HCT116 (cell line): ENCODE measurements around the gene CCM2. TPM values are rescaled to one million over a fixed set of nuclear protein-coding genes. Genes with fewer than 3 reads are reported as not detected.

Experiments used
- ATAC-seq: fragments of 200-7000 bp; cut with Tn5 transposase; 2 replicates; pipeline ENCODE4 v1.9.1; 2020; ENCODE audit warnings: mild to moderate bottlenecking, moderate library complexity
- BruUV-seq: library from RNA; stranded (reverse); fragments of 400-500 nt; replicated peaks from 2 replicates; lab custom pipeline; 2021; lab: Mats Ljungman, UMichigan
- CTCF ChIA-PET: fragments of 300-600 bp; sonication (Branson Sonifier 250); formaldehyde crosslinking; loops from one replicate; lab custom pipeline; 2021; ENCODE audit warnings: antibody characterized with exemption; lab: Charles Lee
- POLR2A ChIA-PET: fragments of 300-600, 350-600 bp; sonication (Branson Sonifier 250); formaldehyde crosslinking; loops from one replicate; lab custom pipeline; 2021; ENCODE audit warnings: antibody characterized with exemption; lab: Charles Lee
- RAD21 ChIA-PET, 2 experiments: fragments of 300-600 bp; sonication (Branson Sonifier 250); formaldehyde crosslinking; loops; one replicate each; lab custom pipeline; 2023; ENCODE audit warnings: low total read pairs in 2 of 2; ENCODE audit not compliant: uncharacterized antibody in 2 of 2, unreplicated experiment in 2 of 2, low non-redundant PET in 1 of 2; lab: Charles Lee
- DNase-seq: peaks from one replicate; pipeline ENCODE4 v3.0.0-alpha.2; 2010; ENCODE audit warnings: low read depth, low spot score
- H2AFZ ChIP-seq: fragments of 200-600 bp; shearing (Covaris generic), sonication (generic); 2 replicates; pipeline ENCODE4 v1.6.1; 2017; ENCODE audit warnings: low read depth, mixed run types, mixed read lengths, antibody characterized with exemption, low read length; ENCODE audit not compliant: poor library complexity, severe bottlenecking
- H3K27ac ChIP-seq: 2 replicates; pipeline ENCODE4 v1.5.1; 2012; ENCODE audit warnings: low read depth, low read length
- H3K27me3 ChIP-seq: fragments of 200-600 bp; sonication (generic); 2 replicates; pipeline ENCODE4 v1.6.1; 2016; ENCODE audit warnings: mixed run types, low read length, mixed read lengths; ENCODE audit not compliant: insufficient read depth
- H3K36me3 ChIP-seq, 2 experiments: fragments of 200-500 bp in 1 of 2; fragments of 200-600 bp in 1 of 2; sonication (Bioruptor generic) in 1 of 2; sonication (generic) in 1 of 2; 2 replicates each; pipeline versions ENCODE4 v1.5.1 to v1.6.1; 2014 to 2016; ENCODE audit warnings: low read length in 2 of 2, inconsistent platforms in 1 of 2, mixed read lengths in 1 of 2, mixed run types in 1 of 2; ENCODE audit not compliant: insufficient read depth in 2 of 2, control insufficient read depth in 1 of 2
- H3K4me1 ChIP-seq, 2 experiments: fragments of 200-600 bp in 1 of 2; sonication (generic) in 1 of 2; 2 replicates each; pipeline versions ENCODE4 v1.5.1 to v1.6.1; 2012 to 2017; ENCODE audit warnings: low read length in 2 of 2, inconsistent platforms in 1 of 2, mild to moderate bottlenecking in 1 of 2, mixed read lengths in 1 of 2, mixed run types in 1 of 2, moderate library complexity in 1 of 2; ENCODE audit not compliant: insufficient read depth in 2 of 2, control insufficient read depth in 1 of 2
- H3K4me2 ChIP-seq: fragments of 200-600 bp; sonication (generic); 2 replicates; pipeline ENCODE4 v1.6.1; 2017; ENCODE audit warnings: mixed run types, low read length, mixed read lengths
- H3K4me3 ChIP-seq, 2 experiments: fragments of 200-600 bp in 1 of 2; sonication (generic) in 1 of 2; replicated peaks in 1 of 2; 2 replicates each; pipeline ENCODE4 v1.5.1; 2011 to 2016; ENCODE audit warnings: low read length in 2 of 2, control low read depth in 1 of 2, low read depth in 1 of 2, mild to moderate bottlenecking in 1 of 2, mixed read lengths in 1 of 2, mixed run types in 1 of 2
- H3K79me2 ChIP-seq: fragments of 200-600 bp; sonication (generic); 2 replicates; pipeline ENCODE4 v1.6.1; 2017; ENCODE audit warnings: mild to moderate bottlenecking, mixed run types, low read length, moderate library complexity, mixed read lengths; ENCODE audit not compliant: insufficient read depth
- H3K9ac ChIP-seq: fragments of 200-600 bp; sonication (generic); 2 replicates; pipeline ENCODE4 v1.6.1; 2016; ENCODE audit warnings: low read length, mixed read lengths
- H3K9me2 ChIP-seq: fragments of 200-600 bp; sonication (generic), shearing (Covaris generic); 2 replicates; pipeline ENCODE4 v1.6.1; 2017; ENCODE audit warnings: mixed run types, mild to moderate bottlenecking, moderate library complexity; ENCODE audit not compliant: insufficient read depth
- H3K9me3 ChIP-seq, 2 experiments: fragments of 200-500 bp in 1 of 2; fragments of 200-600 bp in 1 of 2; sonication (Bioruptor generic) in 1 of 2; sonication (generic) in 1 of 2; 2 replicates each; pipeline ENCODE4 v1.6.1; 2014 to 2017; ENCODE audit warnings: low read length in 2 of 2, mixed read lengths in 2 of 2, inconsistent platforms in 1 of 2, low read depth in 1 of 2, mild to moderate bottlenecking in 1 of 2, mixed run types in 1 of 2, moderate library complexity in 1 of 2; ENCODE audit not compliant: control insufficient read depth in 1 of 2, insufficient read depth in 1 of 2
- H4K20me1 ChIP-seq: fragments of 200-600 bp; sonication (generic), shearing (Covaris generic); 2 replicates; pipeline ENCODE4 v1.6.1; 2017; ENCODE audit warnings: mixed run types, mild to moderate bottlenecking, moderate library complexity; ENCODE audit not compliant: insufficient read depth
- ATF3 ChIP-seq: IDR thresholded peaks from 2 replicates; pipeline ENCODE4 v1.6.1; 2012
- CEBPB ChIP-seq: IDR thresholded peaks from 2 replicates; pipeline ENCODE4 v1.6.1; 2012; ENCODE audit warnings: low read depth
- ELF1 ChIP-seq: IDR thresholded peaks from 2 replicates; pipeline ENCODE4 v1.6.1; 2012; ENCODE audit warnings: low read depth, borderline replicate concordance
- EZH2 ChIP-seq: fragments of 200-600 bp; sonication (generic); IDR thresholded peaks from 2 replicates; pipeline ENCODE4 v1.6.1; 2017; ENCODE audit warnings: antibody characterized with exemption, mixed run types
- EZH2phosphoT487 ChIP-seq: fragments of 200-600 bp; IDR thresholded peaks from 2 replicates; pipeline ENCODE4 v1.6.1; 2018; ENCODE audit warnings: antibody characterized with exemption, borderline replicate concordance
- FOSL1 ChIP-seq: IDR thresholded peaks from 2 replicates; pipeline ENCODE4 v1.6.1; 2012; ENCODE audit warnings: low read depth
- JUND ChIP-seq: IDR thresholded peaks from 2 replicates; pipeline ENCODE4 v1.6.1; 2012
- MAX ChIP-seq: IDR thresholded peaks from 2 replicates; pipeline ENCODE4 v1.6.1; 2012
- SIN3A ChIP-seq: IDR thresholded peaks from 2 replicates; pipeline ENCODE4 v1.6.1; 2012; ENCODE audit warnings: low read depth
- TCF7L2 ChIP-seq: IDR thresholded peaks from 2 replicates; pipeline ENCODE4 v1.7.0; 2011; ENCODE audit warnings: borderline replicate concordance, inconsistent platforms; ENCODE audit not compliant: insufficient read depth, insufficient read length; ENCODE audit errors: extremely low read depth
- YY1 ChIP-seq: IDR thresholded peaks from 2 replicates; pipeline ENCODE4 v1.6.1; 2011; ENCODE audit warnings: low read length, low read depth, moderate library complexity, mild to moderate bottlenecking; ENCODE audit not compliant: insufficient replicate concordance; ENCODE audit errors: extremely low read depth
- ZFX ChIP-seq: fragments of 450-650 bp; IDR thresholded peaks from 2 replicates; pipeline ENCODE4 v1.6.1; 2017
- ZNF274 ChIP-seq: fragments of 200-500 bp; sonication (Bioruptor generic); IDR thresholded peaks from 2 replicates; pipeline ENCODE4 v1.6.1; 2014; ENCODE audit warnings: mild to moderate bottlenecking, low read depth, low read length, inconsistent platforms
- intact Hi-C: fragments of 100-400 bp; cut with micrococcal nuclease; formaldehyde crosslinking; loops from 2 replicates; pipeline ENCODE4 v1.10.0; 2022
- total RNA-seq: library from RNA; stranded (reverse); gene quantifications from one replicate; pipeline ENCODE4 v1.2.1, GENCODE V29; 2021; ENCODE audit not compliant: unreplicated experiment

Gene CCM2
- total RNA-seq, 1 experiment from 2014 or later = 34.4 TPM

- DNase-seq (no peak), ATAC-seq (no peak)
- H3K4me3 ChIP-seq = no peak overlapping the region
- H3K9me3 ChIP-seq = no peaks in the 10 kb centered on the region
- intact Hi-C loops = no loop called here
- H3K9ac ChIP-seq = no peak overlapping the region
- no peak overlapping the region for H3K27ac ChIP-seq
- no peaks in the 10 kb centered on the region; a peak in 2 of 4 replicates for H3K36me3 ChIP-seq
- ChIA-PET POLR2A (no interaction called here), RAD21 (no interaction called here), CTCF (no interaction called here)
- no peaks in the 10 kb centered on the region for H3K27me3 ChIP-seq
- H4K20me1 ChIP-seq = no peaks in the 10 kb centered on the region
- H2AFZ ChIP-seq = no peak overlapping the region
- H3K9me2 ChIP-seq = no peaks in the 10 kb centered on the region
- H3K4me2 ChIP-seq = no peak overlapping the region
- no peaks in the 10 kb centered on the region for H3K79me2 ChIP-seq
- H3K4me1 ChIP-seq = peaks cover 0 to 16% of the 10 kb centered on the region in 2 experiments; a peak in 2 of 4 replicates
- TF ChIP-seq TCF7L2 (no peak), ELF1 (no peak), ZNF274 (no peak), ZFX (no peak), FOSL1 (no peak), ATF3 (no peak), EZH2phosphoT487 (no peak), SIN3A (no peak), EZH2 (no peak)
- BruUV-seq = no TSS peak
Observed at GRCh38 chr7:45044338-45044737, 44.3 kb downstream of the CCM2 start.

GRCh38 chr7:45048748-45049147 is 48.7 kb downstream of the CCM2 start:
- peak; percentile 52 for TF ChIP-seq CEBPB
- TF ChIP-seq YY1 = no peak
- peak; percentile 57 for TF ChIP-seq MAX
- peak; percentile 60 for TF ChIP-seq JUND
- TF ChIP-seq FOSL1 = peak; percentile 92
- Histone ChIP-seq H3K9ac (no peak overlapping the region), H3K9me3 (no peaks in the 10 kb centered on the region), H3K9me2 (no peaks in the 10 kb centered on the region), H3K79me2 (no peaks in the 10 kb centered on the region; the same call in 1 of the 2 replicates), H4K20me1 (no peaks in the 10 kb centered on the region), H3K27me3 (no peaks in the 10 kb centered on the region), H3K4me1 (peaks cover 0 to 16% of the 10 kb centered on the region in 2 experiments; a peak in 2 of 4 replicates), H3K4me2 (peak overlapping the region; percentile 35), H3K36me3 (no peaks in the 10 kb centered on the region; a peak in 1 of 4 replicates), H3K4me3 (no peak overlapping the region), H2AFZ (no peak overlapping the region), H3K27ac (no peak overlapping the region)
- peak; percentile 80 for ATAC-seq
- ChIA-PET POLR2A (no interaction called here), RAD21 (no interaction called here), CTCF (no interaction called here)
- no peak for DNase-seq
- intact Hi-C loops = no loop called here
- no TSS peak for BruUV-seq
